DOHH2 (cell line): Measurements from ENCODE around the gene ATP2A3.

Experiments
- CTCF ChIP-seq: fragments of 200-600 bp; sonication (generic); IDR thresholded peaks from one replicate; pipeline ENCODE4 v1.5.1; 2014; ENCODE audit warnings: antibody characterized with exemption, mild to moderate bottlenecking, low read depth, low read length; ENCODE audit not compliant: poor library complexity, severe bottlenecking
- EZH2phosphoT487 ChIP-seq: fragments of 200-600 bp; sonication (generic); IDR thresholded peaks from 2 replicates; pipeline ENCODE4 v1.6.1; 2017; ENCODE audit warnings: borderline replicate concordance, mild to moderate bottlenecking, antibody characterized with exemption, low read length, moderate library complexity, mixed read lengths

- TF ChIP-seq CTCF (no peak), EZH2phosphoT487 (no peak)
Observed at GRCh38 chr17:3940965-3941698, 23.1 kb downstream of the ATP2A3 start.
